ENCODE data around the gene OR10D3. TPM values are rescaled to one million over a fixed set of nuclear protein-coding genes. Genes with fewer than 3 reads are reported as not detected.

Gene OR10D3
- total and polyA plus RNA-seq, 2 of the 8 experiments (the other 6 are each of a cell fraction or from before 2014, with no cell fraction given) = not detected

DNA sequence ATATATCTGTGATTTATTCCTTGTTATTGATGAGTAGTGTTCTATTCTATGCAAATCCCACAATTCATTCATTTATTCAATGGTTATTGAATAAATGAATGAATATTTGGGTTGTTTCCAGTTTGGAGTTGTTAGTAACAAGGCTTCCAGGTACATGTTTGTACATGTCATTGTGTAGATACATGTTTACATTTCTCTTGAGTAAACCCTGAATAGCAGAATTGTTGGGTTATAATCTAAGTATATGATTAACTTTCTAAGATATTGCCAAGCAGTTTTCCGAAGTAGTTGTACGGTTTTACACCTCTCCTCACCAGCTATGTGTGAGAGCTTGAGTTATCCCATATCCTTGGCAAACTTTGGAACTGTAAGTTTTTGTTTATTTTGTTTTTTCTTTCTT lies 39.3 kb downstream of the OR10D3 start (continued):
- TF ChIP-seq, protein P1, sequence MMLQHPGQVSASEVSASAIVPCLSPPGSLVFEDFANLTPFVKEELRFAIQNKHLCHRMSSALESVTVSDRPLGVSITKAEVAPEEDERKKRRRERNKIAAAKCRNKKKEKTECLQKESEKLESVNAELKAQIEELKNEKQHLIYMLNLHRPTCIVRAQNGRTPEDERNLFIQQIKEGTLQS (IDR thresholded peaks at IDR 0.05; ENCODE audit: insufficient read depth, low read depth, low read length) = no peak
- no peak for TF ChIP-seq SAP30 (IDR thresholded peaks at IDR 0.05; ENCODE audit: insufficient read depth, insufficient replicate concordance, low read length)
- TF ChIP-seq JUND (IDR thresholded peaks at IDR 0.05; ENCODE audit: low read length) = no peak
